ENCODE data around the gene DEAF1. TPM values are rescaled to one million over a fixed set of nuclear protein-coding genes. Genes with fewer than 3 reads are reported as not detected.

DEAF1 gene, protein sequence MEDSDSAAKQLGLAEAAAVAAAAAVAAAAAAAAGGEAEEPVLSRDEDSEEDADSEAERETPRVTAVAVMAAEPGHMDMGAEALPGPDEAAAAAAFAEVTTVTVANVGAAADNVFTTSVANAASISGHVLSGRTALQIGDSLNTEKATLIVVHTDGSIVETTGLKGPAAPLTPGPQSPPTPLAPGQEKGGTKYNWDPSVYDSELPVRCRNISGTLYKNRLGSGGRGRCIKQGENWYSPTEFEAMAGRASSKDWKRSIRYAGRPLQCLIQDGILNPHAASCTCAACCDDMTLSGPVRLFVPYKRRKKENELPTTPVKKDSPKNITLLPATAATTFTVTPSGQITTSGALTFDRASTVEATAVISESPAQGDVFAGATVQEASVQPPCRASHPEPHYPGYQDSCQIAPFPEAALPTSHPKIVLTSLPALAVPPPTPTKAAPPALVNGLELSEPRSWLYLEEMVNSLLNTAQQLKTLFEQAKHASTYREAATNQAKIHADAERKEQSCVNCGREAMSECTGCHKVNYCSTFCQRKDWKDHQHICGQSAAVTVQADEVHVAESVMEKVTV
- polyA plus RNA-seq (2013, experiment 1 of 2), result 21.2 TPM
- 20.6 TPM for polyA plus RNA-seq (2013, experiment 2 of 2)

DNA sequence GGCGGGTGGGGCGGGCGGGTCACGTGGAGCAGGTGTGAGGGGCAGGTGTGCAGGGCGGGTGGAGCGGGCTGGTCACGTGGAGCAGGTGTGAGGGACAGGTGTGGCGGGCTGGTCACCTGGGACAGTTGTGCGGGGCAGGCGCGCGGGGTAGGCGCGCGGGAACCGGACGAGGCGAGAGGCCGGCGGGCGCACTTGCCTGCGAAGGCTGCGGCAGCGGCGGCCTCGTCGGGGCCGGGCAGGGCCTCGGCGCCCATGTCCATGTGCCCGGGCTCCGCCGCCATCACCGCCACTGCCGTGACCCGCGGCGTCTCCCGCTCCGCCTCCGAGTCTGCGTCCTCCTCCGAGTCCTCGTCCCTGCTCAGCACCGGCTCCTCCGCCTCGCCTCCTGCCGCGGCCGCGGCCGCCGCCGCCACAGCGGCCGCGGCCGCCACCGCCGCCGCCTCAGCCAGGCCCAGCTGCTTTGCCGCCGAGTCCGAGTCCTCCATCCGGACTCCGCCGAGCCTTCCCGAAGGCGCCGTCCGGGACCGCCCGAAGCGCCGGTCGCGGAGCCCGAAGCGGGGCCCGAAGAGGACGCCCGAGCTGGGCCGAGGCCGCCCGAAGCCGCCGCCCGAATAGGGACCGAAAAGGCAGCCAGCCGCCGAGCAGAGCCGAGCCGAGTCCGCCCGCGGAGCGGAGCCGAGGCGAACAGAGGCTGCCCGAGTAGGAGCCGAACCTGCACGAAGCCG lies at the start of gene DEAF1:
TSS of gene DEAF1 (minus strand) at position 660 of the 725 bp plus-strand sequence. CDS start at position 485, 175 bp downstream.
- Histone ChIP-seq H3K36me3 (ENCODE audit: control insufficient read depth in 1 of 2, insufficient read depth in 2 of 2, low read depth in 1 of 2, low read length in 2 of 2) (peaks cover 11 to 12% of the 10 kb centered on the region in 2 experiments), H3K14ac (ENCODE audit: low read length in 2 of 2) (peak within 1 kb of the TSS; percentile 49 to 99), H2BK12ac (ENCODE audit: low read length in 2 of 2) (peak within 1 kb of the TSS in 1 of 2 experiments; percentile 81), H2BK5ac (ENCODE audit: low read depth, low read length, poor library complexity, severe bottlenecking) (peak within 1 kb of the TSS; percentile 100), H4K8ac (ENCODE audit: low read length) (peak within 1 kb of the TSS; percentile 98), H3K79me1 (replicated peaks; ENCODE audit: low read length, poor library complexity, severe bottlenecking) (peaks cover 8% of the 10 kb centered on the region), H3K27ac (ENCODE audit: low read length, poor library complexity, severe bottlenecking) (peak within 1 kb of the TSS; percentile 99), H2AK5ac (ENCODE audit: low read length, severe bottlenecking) (peak within 1 kb of the TSS; percentile 35), H2AFZ (ENCODE audit: low read depth, low read length) (peak within 1 kb of the TSS; percentile 84), H3K27me3 (ENCODE audit: control insufficient read depth in 1 of 2, insufficient read depth in 1 of 2, low read length in 2 of 2) (no peaks in the 10 kb centered on the region), H3K4me1 (ENCODE audit: control insufficient read depth, insufficient read depth, low read depth, low read length) (peaks cover 58% of the 10 kb centered on the region), H3K23ac (ENCODE audit: low read length in 2 of 2) (peak within 1 kb of the TSS; percentile 64 to 99), H2BK120ac (ENCODE audit: low read depth, low read length) (peak within 1 kb of the TSS; percentile 98), H3K4me2 (ENCODE audit: low read length, poor library complexity, severe bottlenecking) (peak within 1 kb of the TSS; percentile 78), H3K9me3 (ENCODE audit: control insufficient read depth, low read length) (no peaks in the 10 kb centered on the region), H3K9ac (ENCODE audit: low read length) (peak within 1 kb of the TSS; percentile 99), H4K91ac (ENCODE audit: low read length) (peak within 1 kb of the TSS; percentile 98), H3K18ac (ENCODE audit: low read depth in 1 of 2, low read length in 2 of 2) (peak within 1 kb of the TSS; percentile 99 to 100), H2BK15ac (ENCODE audit: low read depth, poor library complexity, severe bottlenecking) (peak within 1 kb of the TSS; percentile 100), H3K4me3 (ENCODE audit: insufficient read depth in 1 of 2, low read depth in 1 of 2, low read length in 2 of 2) (peak within 1 kb of the TSS; percentile 79 to 97), H3K4ac (ENCODE audit: low read depth in 1 of 2, low read length in 2 of 2) (peak within 1 kb of the TSS; percentile 97 to 99)
- peak; percentile 97 for DNase-seq
- under 1% methylated on average over 75 of the region's 103 CpGs for WGBS

DNA sequence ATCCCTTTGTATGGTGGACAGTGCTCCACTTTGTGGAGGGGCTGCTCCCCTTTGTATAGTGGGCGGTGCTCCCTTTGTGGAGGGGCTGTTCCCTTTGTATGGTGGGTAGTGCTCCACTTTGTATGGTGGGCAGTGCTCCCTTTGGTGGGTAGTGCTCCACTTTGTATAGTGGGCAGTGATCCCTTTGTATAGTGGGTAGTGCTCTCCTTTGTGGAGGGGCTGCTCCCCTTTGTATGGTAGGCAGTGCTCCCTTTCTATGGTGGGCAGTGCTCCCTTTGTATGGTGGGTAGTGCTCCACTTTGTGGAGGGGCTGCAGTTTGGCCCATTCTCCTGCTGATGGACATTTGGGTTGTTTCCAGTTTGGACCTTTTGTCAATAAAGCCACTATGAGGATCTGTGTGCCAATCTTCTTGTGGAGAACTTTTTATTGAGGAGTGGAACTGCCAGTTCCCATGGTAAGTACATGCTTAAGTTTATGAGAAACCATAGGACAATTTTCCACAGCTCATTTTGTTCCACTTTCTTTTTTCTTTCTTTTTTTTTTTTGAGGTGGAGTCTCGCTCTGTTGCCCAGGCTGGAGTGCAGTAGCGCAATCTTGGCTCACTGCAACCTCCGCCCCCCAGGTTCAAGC lies 47.7 kb upstream of the DEAF1 start:
- no peak overlapping the region for H3K4me2 ChIP-seq (ENCODE audit: low read length, poor library complexity, severe bottlenecking)
- H2BK15ac ChIP-seq (ENCODE audit: low read depth, poor library complexity, severe bottlenecking), result no peak overlapping the region
- H3K4ac ChIP-seq (ENCODE audit: low read depth in 1 of 2, low read length in 2 of 2), result no peak overlapping the region
- H2BK12ac ChIP-seq (ENCODE audit: low read length in 2 of 2), result no peak overlapping the region
- no peaks in the 10 kb centered on the region for H3K9me3 ChIP-seq (ENCODE audit: control insufficient read depth, low read length)
- H3K9ac ChIP-seq (ENCODE audit: low read length), result no peak overlapping the region
- no peak overlapping the region for H3K23ac ChIP-seq (ENCODE audit: low read length in 2 of 2)
- H3K36me3 ChIP-seq (ENCODE audit: control insufficient read depth in 1 of 2, insufficient read depth in 2 of 2, low read depth in 1 of 2, low read length in 2 of 2), result no peaks in the 10 kb centered on the region
- no peak overlapping the region for H3K18ac ChIP-seq (ENCODE audit: low read depth in 1 of 2, low read length in 2 of 2)
- H3K79me1 ChIP-seq (replicated peaks; ENCODE audit: low read length, poor library complexity, severe bottlenecking), result no peaks in the 10 kb centered on the region
- WGBS, result 99% methylated on average over 4 of the region's 4 CpGs
- no peak overlapping the region for H2AFZ ChIP-seq (ENCODE audit: low read depth, low read length)
- H4K91ac ChIP-seq (ENCODE audit: low read length), result no peak overlapping the region
- H3K4me3 ChIP-seq (ENCODE audit: insufficient read depth in 1 of 2, low read depth in 1 of 2, low read length in 2 of 2), result no peak overlapping the region
- no peak overlapping the region for H3K14ac ChIP-seq (ENCODE audit: low read length in 2 of 2)
- H2AK5ac ChIP-seq (ENCODE audit: low read length, severe bottlenecking), result no peak overlapping the region
- peaks cover 5% of the 10 kb centered on the region for H3K4me1 ChIP-seq (ENCODE audit: control insufficient read depth, insufficient read depth, low read depth, low read length)
- H2BK120ac ChIP-seq (ENCODE audit: low read depth, low read length), result no peak overlapping the region
- H2BK5ac ChIP-seq (ENCODE audit: low read depth, low read length, poor library complexity, severe bottlenecking), result no peak overlapping the region
- H3K27me3 ChIP-seq (ENCODE audit: control insufficient read depth in 1 of 2, insufficient read depth in 1 of 2, low read length in 2 of 2), result peaks cover 4 to 10% of the 10 kb centered on the region in 2 experiments
- H3K27ac ChIP-seq (ENCODE audit: low read length, poor library complexity, severe bottlenecking), result no peak overlapping the region
- DNase-seq, result no peak
- no peak overlapping the region for H4K8ac ChIP-seq (ENCODE audit: low read length)

DNA sequence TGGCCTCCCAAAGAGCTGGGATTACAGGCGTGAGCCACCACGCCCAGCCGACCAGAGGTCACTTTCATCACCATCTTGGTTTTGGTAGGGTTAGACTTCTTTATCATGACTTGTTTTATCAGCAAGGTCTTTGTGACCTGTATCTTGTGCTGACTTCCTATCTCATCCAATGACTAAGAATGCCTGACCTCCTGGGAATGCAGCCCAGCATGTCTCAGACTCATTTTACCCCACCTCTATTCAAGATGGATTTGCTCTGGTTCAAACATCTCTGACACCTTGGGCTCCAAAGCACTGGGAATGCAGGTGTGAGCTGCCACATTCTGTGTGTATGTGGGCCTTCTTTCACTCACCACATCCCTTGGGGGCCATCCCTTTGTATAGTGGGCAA lies 47.1 kb upstream of the DEAF1 start:
- H3K79me1 ChIP-seq (replicated peaks; ENCODE audit: low read length, poor library complexity, severe bottlenecking), result no peaks in the 10 kb centered on the region
- H2AK5ac ChIP-seq (ENCODE audit: low read length, severe bottlenecking), result no peak overlapping the region
- H2BK12ac ChIP-seq (ENCODE audit: low read length in 2 of 2), result no peak overlapping the region
- peaks cover 8% of the 10 kb centered on the region for H3K4me1 ChIP-seq (ENCODE audit: control insufficient read depth, insufficient read depth, low read depth, low read length)
- no peak overlapping the region for H3K23ac ChIP-seq (ENCODE audit: low read length in 2 of 2)
- H2BK15ac ChIP-seq (ENCODE audit: low read depth, poor library complexity, severe bottlenecking), result no peak overlapping the region
- no peak overlapping the region for H3K4ac ChIP-seq (ENCODE audit: low read depth in 1 of 2, low read length in 2 of 2)
- WGBS, result 90% methylated on average over 2 of the region's 3 CpGs
- no peak overlapping the region for H2AFZ ChIP-seq (ENCODE audit: low read depth, low read length)
- H4K8ac ChIP-seq (ENCODE audit: low read length), result no peak overlapping the region
- DNase-seq, result no peak
- no peak overlapping the region for H3K4me3 ChIP-seq (ENCODE audit: insufficient read depth in 1 of 2, low read depth in 1 of 2, low read length in 2 of 2)
- no peak overlapping the region for H4K91ac ChIP-seq (ENCODE audit: low read length)
- no peak overlapping the region for H3K14ac ChIP-seq (ENCODE audit: low read length in 2 of 2)
- H3K27me3 ChIP-seq (ENCODE audit: control insufficient read depth in 1 of 2, insufficient read depth in 1 of 2, low read length in 2 of 2), result peaks cover 4 to 16% of the 10 kb centered on the region in 2 experiments
- no peaks in the 10 kb centered on the region for H3K9me3 ChIP-seq (ENCODE audit: control insufficient read depth, low read length)
- H3K18ac ChIP-seq (ENCODE audit: low read depth in 1 of 2, low read length in 2 of 2), result no peak overlapping the region
- no peak overlapping the region for H3K9ac ChIP-seq (ENCODE audit: low read length)
- H3K4me2 ChIP-seq (ENCODE audit: low read length, poor library complexity, severe bottlenecking), result no peak overlapping the region
- H2BK120ac ChIP-seq (ENCODE audit: low read depth, low read length), result no peak overlapping the region
- no peaks in the 10 kb centered on the region for H3K36me3 ChIP-seq (ENCODE audit: control insufficient read depth in 1 of 2, insufficient read depth in 2 of 2, low read depth in 1 of 2, low read length in 2 of 2)
- H2BK5ac ChIP-seq (ENCODE audit: low read depth, low read length, poor library complexity, severe bottlenecking), result no peak overlapping the region
- H3K27ac ChIP-seq (ENCODE audit: low read length, poor library complexity, severe bottlenecking), result no peak overlapping the region
